GM23338 (cell line): Measurements from ENCODE around the gene NKRF.

Experiments used
- CREB1 ChIP-seq: fragments of 250-450 bp; sonication (Bioruptor Pico); IDR thresholded peaks from 2 replicates; pipeline ENCODE4 v1.5.0; 2020; ENCODE audit warnings: low read depth, mild to moderate bottlenecking, moderate library complexity
- CTCF ChIP-seq, 2 experiments: fragments of 200-600 bp in 1 of 2; sonication (generic) in 1 of 2; conservative IDR thresholded peaks; 2 replicates each; pipeline versions ENCODE4 v1.5.1 to v1.6.1; 2016 to 2017; ENCODE audit warnings: antibody characterized with exemption in 2 of 2, low read depth in 2 of 2, mild to moderate bottlenecking in 2 of 2, moderate library complexity in 1 of 2
- ETS1 ChIP-seq: IDR thresholded peaks from 2 replicates; pipeline ENCODE4 v1.6.1; 2016; ENCODE audit warnings: antibody characterized with exemption
- EZH2 ChIP-seq: fragments of 200-600 bp; sonication (generic); IDR thresholded peaks from one replicate; pipeline ENCODE4 v1.8.0; 2017; ENCODE audit warnings: antibody characterized with exemption, mild to moderate bottlenecking, low read depth; ENCODE audit not compliant: unreplicated experiment
- EZH2phosphoT487 ChIP-seq: fragments of 200-600 bp; sonication (generic); IDR thresholded peaks from one replicate; pipeline ENCODE4 v1.8.1; 2018; ENCODE audit warnings: antibody characterized with exemption; ENCODE audit not compliant: unreplicated experiment
- POLR2AphosphoS5 ChIP-seq: IDR thresholded peaks from 2 replicates; pipeline ENCODE4 v1.6.1; 2016; ENCODE audit warnings: antibody characterized with exemption, low read depth
- REST ChIP-seq: IDR thresholded peaks from one replicate; pipeline ENCODE4 v1.6.1; 2018; ENCODE audit warnings: antibody characterized with exemption; ENCODE audit not compliant: unreplicated experiment

- TF ChIP-seq CTCF (conservative IDR thresholded peaks at IDR 0.05; ENCODE audit: low read depth in 2 of 2) (no peak), EZH2phosphoT487 (no peak), REST (no peak), EZH2 (no peak), POLR2AphosphoS5 (peak; percentile 62), CREB1 (no peak), ETS1 (no peak)
Observed at GRCh38 chrX:119605464-119606279, 552 bp downstream of the NKRF start.
